BLaER1 (cell line): ENCODE measurements around the gene RBP4.
A peak's percentile ranks its signal among the peaks of the same experiment; 100 is the strongest.

ENCODE experiments used
- H3K27ac ChIP-seq: shearing (Covaris generic); formaldehyde crosslinking; 2 replicates; pipeline ENCODE4 v1.8.1; 2022
- H3K27me3 ChIP-seq: shearing (Covaris generic); formaldehyde crosslinking; 2 replicates; pipeline ENCODE4 v1.8.1; 2022
- H3K36me3 ChIP-seq: shearing (Covaris generic); formaldehyde crosslinking; 2 replicates; pipeline ENCODE4 v1.8.1; 2022
- H3K4me1 ChIP-seq: shearing (Covaris generic); formaldehyde crosslinking; 2 replicates; pipeline ENCODE4 v1.8.1; 2022
- H3K4me2 ChIP-seq: shearing (Covaris generic); formaldehyde crosslinking; 2 replicates; pipeline ENCODE4 v1.8.1; 2022
- H3K4me3 ChIP-seq: shearing (Covaris generic); formaldehyde crosslinking; 2 replicates; pipeline ENCODE4 v1.8.1; 2022
- H3K9ac ChIP-seq: shearing (Covaris generic); formaldehyde crosslinking; 2 replicates; pipeline ENCODE4 v1.8.1; 2022
- H3K9me3 ChIP-seq: shearing (Covaris generic); formaldehyde crosslinking; 2 replicates; pipeline ENCODE4 v1.8.1; 2022
- H4K20me1 ChIP-seq: shearing (Covaris generic); formaldehyde crosslinking; 2 replicates; pipeline ENCODE4 v1.8.1; 2022
- Cebpa-rat ChIP-seq: shearing (Covaris generic); IDR thresholded peaks from 2 replicates; pipeline ENCODE4 v1.8.1; 2022

The RBP4 gene

DNA sequence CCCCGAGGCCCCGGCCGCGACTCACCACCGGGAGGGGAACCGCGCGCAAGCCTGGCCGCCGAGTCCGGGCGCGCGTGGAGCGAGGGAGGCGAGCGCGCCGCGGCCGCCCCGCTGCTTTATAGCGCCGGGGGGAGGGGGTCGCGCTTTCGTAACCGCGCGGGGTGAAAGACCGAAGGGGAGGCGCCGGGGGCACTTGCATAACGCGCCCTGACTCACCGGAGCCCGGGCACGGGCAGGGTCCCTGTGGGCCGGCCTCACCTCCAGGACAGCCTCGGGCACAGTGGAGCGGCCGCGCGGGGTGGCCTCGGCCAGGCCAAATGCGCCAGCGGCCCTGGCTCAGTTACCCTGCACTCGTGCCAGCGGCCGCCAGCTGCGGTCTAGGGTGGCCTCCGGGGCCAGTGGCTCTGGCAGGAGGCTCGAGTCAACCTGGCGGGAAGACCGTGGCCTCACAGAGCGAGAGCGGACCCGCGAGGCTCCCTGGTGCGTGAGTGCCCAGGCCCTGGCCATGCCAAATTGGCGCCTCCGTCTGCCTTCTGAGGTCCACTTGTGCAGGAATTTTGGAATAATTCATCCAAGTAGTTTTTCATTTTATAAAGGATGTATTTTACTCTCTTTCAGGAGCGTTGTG lies at the start of gene RBP4:
RBP4 (minus strand) TSS at position 90 of the 628 bp plus-strand sequence. CDS start 207 bp downstream, outside the sequence.
- Histone ChIP-seq H3K36me3 (no peaks in the 10 kb centered on the region), H3K9me3 (peaks cover 17% of the 10 kb centered on the region), H3K4me1 (no peaks in the 10 kb centered on the region), H3K9ac (no peak within 1 kb of the TSS), H4K20me1 (no peaks in the 10 kb centered on the region), H3K4me3 (no peak within 1 kb of the TSS), H3K27me3 (no peaks in the 10 kb centered on the region), H3K4me2 (no peak within 1 kb of the TSS), H3K27ac (no peak within 1 kb of the TSS)
- TF ChIP-seq Cebpa-rat: no peak

DNA sequence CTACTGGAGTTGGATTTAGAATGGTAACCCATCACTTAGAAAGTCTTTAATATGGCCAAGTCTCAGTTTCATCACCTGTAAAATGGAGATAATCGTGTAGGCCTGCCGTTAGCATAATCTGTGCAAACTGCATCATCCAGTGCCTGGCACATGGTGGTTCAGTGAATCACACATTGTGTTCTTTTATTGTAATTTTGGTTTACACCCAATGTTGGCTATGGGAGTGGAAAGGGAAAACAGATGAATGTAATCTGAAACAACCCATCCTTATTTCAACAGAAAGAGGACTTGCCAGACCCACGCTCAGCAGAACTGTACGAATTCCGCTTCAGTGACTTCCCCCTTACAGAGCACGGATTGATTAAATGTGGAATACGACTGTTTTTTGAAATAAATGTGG lies 38.8 kb upstream of the RBP4 start:
- H3K9ac ChIP-seq: no peak overlapping the region
- H3K9me3 ChIP-seq: no peaks in the 10 kb centered on the region
- no peaks in the 10 kb centered on the region for H3K4me1 ChIP-seq
- H4K20me1 ChIP-seq: no peaks in the 10 kb centered on the region
- no peaks in the 10 kb centered on the region for H3K27me3 ChIP-seq
- no peaks in the 10 kb centered on the region for H3K36me3 ChIP-seq
- H3K4me3 ChIP-seq: no peak overlapping the region
- no peak overlapping the region for H3K4me2 ChIP-seq
- TF ChIP-seq Cebpa-rat: no peak
- no peak overlapping the region for H3K27ac ChIP-seq

- Histone ChIP-seq H3K4me3 (no peak overlapping the region), H3K36me3 (no peaks in the 10 kb centered on the region), H3K27ac (no peak overlapping the region), H3K9me3 (no peaks in the 10 kb centered on the region), H3K27me3 (no peaks in the 10 kb centered on the region), H3K9ac (no peak overlapping the region), H3K4me1 (no peaks in the 10 kb centered on the region), H3K4me2 (no peak overlapping the region), H4K20me1 (no peaks in the 10 kb centered on the region)
- TF ChIP-seq Cebpa-rat: no peak
These were observed 29.9 kb upstream of the RBP4 start for GRCh38 chr10:93630625-93631557.

GRCh38 chr10:93629647-93630305 lies 28.7 kb upstream of the RBP4 start:
- no peak overlapping the region for H3K4me2 ChIP-seq
- H3K27me3 ChIP-seq: no peaks in the 10 kb centered on the region
- H3K27ac ChIP-seq: no peak overlapping the region
- no peaks in the 10 kb centered on the region for H3K36me3 ChIP-seq
- H3K4me1 ChIP-seq: no peaks in the 10 kb centered on the region
- H3K9ac ChIP-seq: no peak overlapping the region
- no peaks in the 10 kb centered on the region for H4K20me1 ChIP-seq
- no peak overlapping the region for H3K4me3 ChIP-seq
- H3K9me3 ChIP-seq: no peaks in the 10 kb centered on the region
- TF ChIP-seq Cebpa-rat: no peak

GRCh38 chr10:93628858-93629257 lies 27.8 kb upstream of the RBP4 start:
- H3K9ac ChIP-seq: no peak overlapping the region
- H4K20me1 ChIP-seq: no peaks in the 10 kb centered on the region
- H3K4me1 ChIP-seq: no peaks in the 10 kb centered on the region
- H3K27ac ChIP-seq: no peak overlapping the region
- H3K4me2 ChIP-seq: no peak overlapping the region
- no peaks in the 10 kb centered on the region for H3K27me3 ChIP-seq
- TF ChIP-seq Cebpa-rat: no peak
- H3K36me3 ChIP-seq: no peaks in the 10 kb centered on the region
- no peak overlapping the region for H3K4me3 ChIP-seq
- H3K9me3 ChIP-seq: no peaks in the 10 kb centered on the region

DNA sequence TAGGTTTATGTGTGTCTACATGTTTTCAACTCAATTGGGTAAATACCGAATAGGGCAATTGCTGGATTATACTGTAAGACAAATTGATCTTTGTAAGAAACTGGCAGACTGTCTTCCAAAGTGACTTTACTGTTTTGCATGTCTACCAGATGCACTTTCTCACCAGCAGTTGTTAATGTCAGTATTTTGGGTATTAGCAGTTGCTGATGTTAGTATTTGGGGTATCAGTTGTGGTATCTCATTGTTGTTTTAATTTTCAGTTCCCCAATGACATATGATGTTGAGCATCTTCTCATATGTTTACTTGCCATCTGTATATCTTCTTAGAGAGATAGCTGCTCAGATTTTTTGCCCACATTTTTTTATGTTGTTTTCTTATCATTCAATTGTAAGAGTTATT lies 21.9 kb upstream of the RBP4 start:
- Histone ChIP-seq H3K9ac (no peak overlapping the region), H3K4me2 (no peak overlapping the region), H3K4me3 (no peak overlapping the region), H3K9me3 (no peaks in the 10 kb centered on the region), H4K20me1 (no peaks in the 10 kb centered on the region), H3K27me3 (no peaks in the 10 kb centered on the region), H3K36me3 (no peaks in the 10 kb centered on the region), H3K4me1 (no peaks in the 10 kb centered on the region), H3K27ac (no peak overlapping the region)
- no peak for TF ChIP-seq Cebpa-rat

DNA sequence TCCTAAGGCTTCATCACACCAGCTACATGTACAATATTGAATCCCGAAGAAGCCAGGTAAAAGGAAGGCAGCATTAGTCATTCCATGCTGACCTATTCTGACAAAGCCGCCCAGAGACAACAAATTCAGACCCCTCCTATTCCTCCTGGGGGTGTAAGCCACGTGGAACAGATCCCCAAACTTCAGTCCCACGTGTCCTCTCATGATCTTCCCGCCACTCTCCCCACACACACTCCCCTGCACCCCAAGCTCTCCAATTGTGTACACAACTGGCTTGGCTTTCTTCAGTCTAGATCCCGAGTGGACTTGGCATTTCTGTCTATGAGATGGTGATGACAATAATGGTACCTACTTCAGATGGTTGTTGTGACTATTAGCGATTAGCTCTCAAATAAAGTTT lies 19.9 kb upstream of the RBP4 start:
- H3K9me3 ChIP-seq: no peaks in the 10 kb centered on the region
- peaks cover 3% of the 10 kb centered on the region; the same call in 1 of the 2 replicates for H3K4me1 ChIP-seq
- no peak for TF ChIP-seq Cebpa-rat
- no peaks in the 10 kb centered on the region for H4K20me1 ChIP-seq
- H3K27ac ChIP-seq: no peak overlapping the region
- H3K27me3 ChIP-seq: no peaks in the 10 kb centered on the region
- H3K4me2 ChIP-seq: no peak overlapping the region
- no peaks in the 10 kb centered on the region for H3K36me3 ChIP-seq
- no peak overlapping the region for H3K9ac ChIP-seq
- H3K4me3 ChIP-seq: no peak overlapping the region

- Histone ChIP-seq H3K27ac (no peak overlapping the region), H3K27me3 (no peaks in the 10 kb centered on the region), H3K9ac (no peak overlapping the region), H4K20me1 (no peaks in the 10 kb centered on the region), H3K4me1 (peaks cover 14% of the 10 kb centered on the region; the same call in 1 of the 2 replicates), H3K9me3 (no peaks in the 10 kb centered on the region), H3K4me2 (peak overlapping the region; percentile 46), H3K36me3 (no peaks in the 10 kb centered on the region), H3K4me3 (no peak overlapping the region)
- no peak for TF ChIP-seq Cebpa-rat
These were observed 14.7 kb upstream of the RBP4 start for GRCh38 chr10:93615576-93616235.

GRCh38 chr10:93614101-93614825 lies 13.2 kb upstream of the RBP4 start:
- Histone ChIP-seq H3K4me2 (no peak overlapping the region), H3K4me1 (peaks cover 14% of the 10 kb centered on the region; the same call in 1 of the 2 replicates), H4K20me1 (no peaks in the 10 kb centered on the region), H3K9me3 (no peaks in the 10 kb centered on the region), H3K27me3 (no peaks in the 10 kb centered on the region), H3K9ac (no peak overlapping the region), H3K4me3 (no peak overlapping the region), H3K27ac (no peak overlapping the region), H3K36me3 (no peaks in the 10 kb centered on the region)
- no peak for TF ChIP-seq Cebpa-rat
